Measurements from ENCODE around the gene AHNAK. TPM values are rescaled to one million over a fixed set of nuclear protein-coding genes. Genes with fewer than 3 reads are reported as not detected.

The AHNAK gene
- total RNA-seq, 1 donor from 2014 or later = 105 TPM

- Mint-ChIP-seq H3K9me3 (no peaks in the 10 kb centered on the region), H3K4me3 (ENCODE audit: low read depth) (peak overlapping the region; percentile 95), H3K27me3 (ENCODE audit: low read depth) (peaks cover 5% of the 10 kb centered on the region), H3K4me1 (ENCODE audit: low read depth) (peaks cover 71% of the 10 kb centered on the region), H3K36me3 (ENCODE audit: low read depth) (peaks cover 8% of the 10 kb centered on the region), H3K27ac (peak overlapping the region; percentile 55)
- intact Hi-C loops (cut with micrococcal nuclease) = loop anchor here (2.0 to 5.0 kb wide), 2 partner anchors 14 to 46 kb away; no protein-coding TSS in a partner anchor
- DNase-seq (ENCODE audit: low spot score) = peak; percentile 68
Measured at GRCh38 chr11:62542750-62543567, 3.6 kb downstream of the AHNAK start.

GRCh38 chr11:62542111-62542745, 4.4 kb downstream of the AHNAK start:
- H3K9me3 Mint-ChIP-seq = no peaks in the 10 kb centered on the region
- no peaks in the 10 kb centered on the region for H3K27me3 Mint-ChIP-seq (ENCODE audit: low read depth)
- peaks cover 64% of the 10 kb centered on the region for H3K4me1 Mint-ChIP-seq (ENCODE audit: low read depth)
- H3K36me3 Mint-ChIP-seq (ENCODE audit: low read depth) = peaks cover 8% of the 10 kb centered on the region
- no peak for DNase-seq (ENCODE audit: low spot score)
- H3K4me3 Mint-ChIP-seq (ENCODE audit: low read depth) = peak overlapping the region; percentile 57
- intact Hi-C loops (cut with micrococcal nuclease) = loop anchor here (2.0 to 5.0 kb wide), 2 partner anchors 15 to 45 kb away; no protein-coding TSS in a partner anchor
- peak overlapping the region; percentile 87 for H3K27ac Mint-ChIP-seq

GRCh38 chr11:62540804-62541701, 5.6 kb downstream of the AHNAK start:
- H3K9me3 Mint-ChIP-seq = no peaks in the 10 kb centered on the region
- H3K27ac Mint-ChIP-seq = peak overlapping the region; percentile 87
- DNase-seq (ENCODE audit: low spot score) = no peak
- intact Hi-C loops (cut with micrococcal nuclease) = loop anchor here (5.0 kb wide), 1 partner anchor 44 kb away; no protein-coding TSS in a partner anchor
- H3K4me3 Mint-ChIP-seq (ENCODE audit: low read depth) = peak overlapping the region; percentile 59
- H3K4me1 Mint-ChIP-seq (ENCODE audit: low read depth) = peaks cover 64% of the 10 kb centered on the region
- no peaks in the 10 kb centered on the region for H3K27me3 Mint-ChIP-seq (ENCODE audit: low read depth)
- H3K36me3 Mint-ChIP-seq (ENCODE audit: low read depth) = peaks cover 13% of the 10 kb centered on the region

- H3K27ac Mint-ChIP-seq = peak overlapping the region; percentile 48
Measured at GRCh38 chr11:62539238-62539925, 7.2 kb downstream of the AHNAK start.

GRCh38 chr11:62538470-62539237, 8.0 kb downstream of the AHNAK start:
- Mint-ChIP-seq H3K27ac (peak overlapping the region; percentile 48), H3K9me3 (no peaks in the 10 kb centered on the region), H3K4me3 (ENCODE audit: low read depth) (no peak overlapping the region), H3K36me3 (ENCODE audit: low read depth) (peaks cover 26% of the 10 kb centered on the region), H3K4me1 (ENCODE audit: low read depth) (peaks cover 51% of the 10 kb centered on the region), H3K27me3 (ENCODE audit: low read depth) (no peaks in the 10 kb centered on the region)
- DNase-seq (ENCODE audit: low spot score) = no peak
- intact Hi-C loops (cut with micrococcal nuclease) = loop anchor here (1.0 kb wide), 1 partner anchor 111 kb away; no protein-coding TSS in a partner anchor

More at GRCh38 chr11:62539238-62539925, 7.2 kb downstream of the AHNAK start:
- H3K27me3 Mint-ChIP-seq (ENCODE audit: low read depth) = no peaks in the 10 kb centered on the region
- H3K4me3 Mint-ChIP-seq (ENCODE audit: low read depth) = no peak overlapping the region
- intact Hi-C loops (cut with micrococcal nuclease) = loop anchor here (1.0 kb wide), 1 partner anchor 112 kb away; no protein-coding TSS in a partner anchor
- H3K9me3 Mint-ChIP-seq = no peaks in the 10 kb centered on the region
- no peak for DNase-seq (ENCODE audit: low spot score)
- peaks cover 19% of the 10 kb centered on the region for H3K36me3 Mint-ChIP-seq (ENCODE audit: low read depth)
- peaks cover 58% of the 10 kb centered on the region for H3K4me1 Mint-ChIP-seq (ENCODE audit: low read depth)

GRCh38 chr11:62536301-62536957, 10.2 kb downstream of the AHNAK start:
- peaks cover 44% of the 10 kb centered on the region for H3K36me3 Mint-ChIP-seq (ENCODE audit: low read depth)
- H3K27ac Mint-ChIP-seq = no peak overlapping the region
- H3K9me3 Mint-ChIP-seq = no peaks in the 10 kb centered on the region
- no peaks in the 10 kb centered on the region for H3K27me3 Mint-ChIP-seq (ENCODE audit: low read depth)
- H3K4me1 Mint-ChIP-seq (ENCODE audit: low read depth) = peaks cover 30% of the 10 kb centered on the region
- intact Hi-C loops (cut with micrococcal nuclease) = no loop called here
- DNase-seq (ENCODE audit: low spot score) = no peak
- H3K4me3 Mint-ChIP-seq (ENCODE audit: low read depth) = no peak overlapping the region

- H3K27me3 Mint-ChIP-seq (ENCODE audit: low read depth) = no peaks in the 10 kb centered on the region
- no peaks in the 10 kb centered on the region for H3K9me3 Mint-ChIP-seq
- intact Hi-C loops (cut with micrococcal nuclease) = no loop called here
- DNase-seq (ENCODE audit: low spot score) = no peak
- H3K4me1 Mint-ChIP-seq (ENCODE audit: low read depth) = peaks cover 23% of the 10 kb centered on the region
- H3K4me3 Mint-ChIP-seq (ENCODE audit: low read depth) = no peak overlapping the region
- no peak overlapping the region for H3K27ac Mint-ChIP-seq
- H3K36me3 Mint-ChIP-seq (ENCODE audit: low read depth) = peaks cover 50% of the 10 kb centered on the region
Measured at GRCh38 chr11:62535802-62536201, 10.8 kb downstream of the AHNAK start.

- no peaks in the 10 kb centered on the region for H3K9me3 Mint-ChIP-seq
- no peak overlapping the region for H3K4me3 Mint-ChIP-seq (ENCODE audit: low read depth)
- H3K27ac Mint-ChIP-seq = peak overlapping the region; percentile 42
- no peak for DNase-seq (ENCODE audit: low spot score)
- H3K4me1 Mint-ChIP-seq (ENCODE audit: low read depth) = peaks cover 17% of the 10 kb centered on the region
- intact Hi-C loops (cut with micrococcal nuclease) = no loop called here
- H3K27me3 Mint-ChIP-seq (ENCODE audit: low read depth) = no peaks in the 10 kb centered on the region
- H3K36me3 Mint-ChIP-seq (ENCODE audit: low read depth) = peaks cover 59% of the 10 kb centered on the region
Measured at GRCh38 chr11:62534779-62535545, 11.6 kb downstream of the AHNAK start.

- intact Hi-C loops (cut with micrococcal nuclease) = no loop called here
- no peaks in the 10 kb centered on the region for H3K27me3 Mint-ChIP-seq (ENCODE audit: low read depth)
- H3K27ac Mint-ChIP-seq = no peak overlapping the region
- no peaks in the 10 kb centered on the region for H3K4me1 Mint-ChIP-seq (ENCODE audit: low read depth)
- no peak overlapping the region for H3K4me3 Mint-ChIP-seq (ENCODE audit: low read depth)
- no peak for DNase-seq (ENCODE audit: low spot score)
- H3K9me3 Mint-ChIP-seq = no peaks in the 10 kb centered on the region
- peaks cover 85% of the 10 kb centered on the region for H3K36me3 Mint-ChIP-seq (ENCODE audit: low read depth)
Measured at GRCh38 chr11:62532096-62532495, 14.5 kb downstream of the AHNAK start.

GRCh38 chr11:62516736-62517371, 29.8 kb downstream of the AHNAK start:
- Mint-ChIP-seq H3K36me3 (ENCODE audit: low read depth) (peaks cover 55% of the 10 kb centered on the region), H3K4me3 (ENCODE audit: low read depth) (no peak overlapping the region), H3K27me3 (ENCODE audit: low read depth) (no peaks in the 10 kb centered on the region), H3K9me3 (no peaks in the 10 kb centered on the region), H3K27ac (no peak overlapping the region), H3K4me1 (ENCODE audit: low read depth) (no peaks in the 10 kb centered on the region)
- intact Hi-C loops (cut with micrococcal nuclease) = no loop called here
- no peak for DNase-seq (ENCODE audit: low spot score)
